ENCODE results near the gene HOXB6.

DNA sequence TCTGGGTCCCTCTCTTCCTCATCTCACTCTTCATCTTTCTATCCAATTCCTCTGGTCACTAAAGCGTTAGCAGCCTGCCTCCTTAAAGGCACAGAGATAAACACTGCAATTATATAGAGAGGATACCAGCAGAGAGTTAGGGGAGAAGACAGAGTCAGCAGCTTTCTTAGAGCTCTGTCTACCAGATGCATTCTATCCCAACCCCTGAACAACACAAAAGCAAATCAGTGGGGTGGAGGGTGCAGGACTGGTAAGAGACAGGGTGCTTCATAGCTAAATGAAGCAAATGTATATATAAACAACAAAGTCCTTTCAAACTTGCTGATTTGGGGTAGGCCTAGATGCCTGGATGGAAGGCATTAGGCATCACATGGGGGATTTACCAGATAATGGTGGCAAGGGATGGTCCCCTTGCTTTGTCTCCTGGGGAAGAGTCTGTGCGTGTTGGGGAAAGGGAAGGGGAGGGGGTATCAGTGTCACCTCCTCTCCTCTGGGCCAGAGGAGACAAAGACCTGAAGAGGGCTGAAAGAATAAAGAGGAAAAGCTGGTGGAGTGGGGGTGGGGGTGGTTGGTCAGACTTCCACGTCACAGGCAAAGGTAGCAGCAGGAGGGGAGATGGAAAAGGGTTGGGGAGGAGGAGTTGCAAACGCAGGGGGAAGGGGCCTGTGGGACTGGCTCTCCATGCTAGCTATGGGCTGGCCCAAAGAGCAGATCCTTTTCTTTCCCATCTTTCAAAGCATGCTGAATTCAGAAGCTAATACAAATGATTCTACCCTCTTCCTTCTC, 38.7 kb downstream of the HOXB6 start:
- TF ChIP-seq CTCF (conservative IDR thresholded peaks at IDR 0.05) (no peak), ZFX (IDR thresholded peaks at IDR 0.05) (no peak)

Data from C4-2B (cell line).